HepG2 (cell line): ENCODE data around the gene COX14. TPM values are rescaled to one million over a fixed set of nuclear protein-coding genes. Genes with fewer than 3 reads are reported as not detected.

Source experiments
- CHCHD3 ChIP-seq: sonication (generic); formaldehyde crosslinking; IDR thresholded peaks from 2 replicates; pipeline ENCODE4 v1.8.0; 2022; ENCODE audit warnings: mild to moderate bottlenecking, missing genetic modification reagents, moderate library complexity
- EED ChIP-seq: sonication (generic); formaldehyde crosslinking; IDR thresholded peaks from 2 replicates; pipeline ENCODE4 v1.5.0; 2020; ENCODE audit warnings: mild to moderate bottlenecking, missing genetic modification reagents
- GZF1 ChIP-seq: sonication (generic); formaldehyde crosslinking; IDR thresholded peaks from 2 replicates; pipeline ENCODE4 v1.5.1; 2020; ENCODE audit warnings: mild to moderate bottlenecking, missing genetic modification reagents
- HINFP ChIP-seq: sonication (generic); formaldehyde crosslinking; IDR thresholded peaks from 2 replicates; pipeline ENCODE4 v1.4.0; 2020; ENCODE audit warnings: low read depth, mild to moderate bottlenecking, missing genetic modification reagents
- KLF12 ChIP-seq: sonication (generic); formaldehyde crosslinking; IDR thresholded peaks from 2 replicates; pipeline ENCODE4 v1.4.0; 2020; ENCODE audit warnings: missing genetic modification reagents, borderline replicate concordance
- MEIS2 ChIP-seq: sonication (generic); formaldehyde crosslinking; IDR thresholded peaks from 2 replicates; pipeline ENCODE4 v1.9.0; 2021; ENCODE audit warnings: mild to moderate bottlenecking, missing genetic modification reagents
- NFKBIZ ChIP-seq: IDR thresholded peaks from 2 replicates; pipeline ENCODE4 v1.6.1; 2018; ENCODE audit warnings: missing genetic modification reagents, missing compliant biosample characterization
- SCMH1 ChIP-seq: sonication (generic); formaldehyde crosslinking; IDR thresholded peaks from 2 replicates; pipeline ENCODE4 v1.9.0; 2021; ENCODE audit warnings: missing genetic modification reagents, mild to moderate bottlenecking, borderline replicate concordance
- SPEN ChIP-seq: sonication (generic); formaldehyde crosslinking; IDR thresholded peaks from 2 replicates; pipeline ENCODE4 v1.5.1; 2020; ENCODE audit warnings: low read depth, mild to moderate bottlenecking, missing genetic modification reagents
- WIZ ChIP-seq: sonication (generic); formaldehyde crosslinking; IDR thresholded peaks from 2 replicates; pipeline ENCODE4 v1.5.1; 2020; ENCODE audit warnings: mild to moderate bottlenecking, missing genetic modification reagents
- XBP1 ChIP-seq: sonication (generic); formaldehyde crosslinking; IDR thresholded peaks from 2 replicates; pipeline ENCODE4 v1.5.0; 2020; ENCODE audit warnings: missing genetic modification reagents
- ZBTB3 ChIP-seq: sonication (generic); formaldehyde crosslinking; IDR thresholded peaks from 2 replicates; pipeline ENCODE4 v1.4.0; 2020; ENCODE audit warnings: low read depth, mild to moderate bottlenecking, moderate library complexity, missing genetic modification reagents, borderline replicate concordance
- ZFP36L2 ChIP-seq: sonication (generic); formaldehyde crosslinking; IDR thresholded peaks from 2 replicates; pipeline ENCODE4 v1.4.0; 2020; ENCODE audit warnings: missing genetic modification reagents
- ZKSCAN5 ChIP-seq: sonication (generic); formaldehyde crosslinking; IDR thresholded peaks from 2 replicates; pipeline ENCODE4 v1.5.1; 2020; ENCODE audit warnings: mild to moderate bottlenecking, missing genetic modification reagents
- ZNF318 ChIP-seq: sonication (generic); formaldehyde crosslinking; IDR thresholded peaks from 2 replicates; pipeline ENCODE4 v1.4.0; 2020; ENCODE audit warnings: mild to moderate bottlenecking, missing genetic modification reagents
- polyA plus RNA-seq, 8 experiments: library from polyadenylated mRNA; depleted of rRNA in 3 of 8; stranded (reverse) in 7 of 8; unstranded in 1 of 8; fragments of >200 nt; fragmentation: Illumina TruSeq in 4 of 8; extraction: Trizol in 4 of 8; gene quantifications; 2 replicates each; pipeline versions ENCODE4 v1.2.1 to v1.2.3, GENCODE V29; 2011 to 2016; ENCODE audit warnings: low read depth in 4 of 8, missing spikeins in 1 of 8, mixed read lengths in 1 of 8; ENCODE audit not compliant: insufficient read depth in 1 of 8
- total RNA-seq, 5 experiments: library from RNA; depleted of rRNA; stranded (reverse); fragments of >200 nt; fragmentation: Illumina TruSeq; extraction: Trizol; gene quantifications; 2 replicates each; pipeline ENCODE4 v1.2.3, GENCODE V29; 2016; ENCODE audit warnings: low read depth in 1 of 5
- TF ChIP-seq, protein P1 (sequence below): sonication (generic); formaldehyde crosslinking; IDR thresholded peaks from 2 replicates; pipeline ENCODE4 v1.5.1; 2020; ENCODE audit warnings: missing genetic modification reagents, mild to moderate bottlenecking, borderline replicate concordance
- TF ChIP-seq, protein P2 (sequence below): sonication (generic); formaldehyde crosslinking; IDR thresholded peaks from 2 replicates; pipeline ENCODE4 v1.8.0; 2022; ENCODE audit warnings: missing genetic modification reagents, low read depth, mild to moderate bottlenecking, borderline replicate concordance

COX14 gene
- total and polyA plus RNA-seq, 2 of the 13 experiments (the other 11 are each of a cell fraction or from before 2014, with no cell fraction given): 53.0 to 71.6 TPM

DNA sequence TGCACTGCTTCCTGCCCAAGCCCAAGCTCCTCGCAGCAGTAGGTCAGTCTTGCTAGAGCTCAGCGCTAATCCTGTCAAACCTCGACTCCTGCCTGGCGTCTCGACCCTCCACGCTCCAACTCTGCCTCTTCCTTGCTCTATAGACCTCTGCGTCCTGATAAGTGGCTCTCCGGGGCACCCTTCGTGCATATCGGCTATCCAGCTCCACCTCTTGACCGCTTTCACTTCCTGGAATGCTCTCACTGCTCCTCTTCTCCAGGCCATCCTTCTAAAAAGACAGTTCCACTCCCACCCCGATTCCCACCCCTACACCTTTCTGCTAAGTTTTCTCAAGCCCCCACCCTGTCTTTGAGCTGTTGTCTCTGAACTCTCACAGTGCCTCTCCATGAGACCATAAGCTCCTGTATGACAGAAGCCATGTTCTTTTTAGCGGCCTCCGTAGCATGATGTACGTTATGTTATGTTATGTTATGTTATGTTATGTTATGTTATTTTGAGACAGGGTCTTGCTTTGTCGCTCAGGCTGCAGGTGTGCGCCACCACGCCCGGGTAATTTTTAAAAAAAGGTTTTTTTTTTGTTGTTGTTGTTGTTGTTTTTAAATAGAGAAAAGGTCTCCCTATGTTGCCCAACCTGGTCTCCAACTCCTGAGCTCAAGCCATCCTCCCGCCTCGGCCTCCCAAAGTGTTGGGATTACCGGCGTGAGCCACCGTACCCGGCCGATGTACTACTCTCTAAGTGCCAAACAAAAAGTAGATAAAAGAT lies 601 bp downstream of the COX14 start (continued):
- peak; percentile 88; the same call in 1 of the 2 replicates for TF ChIP-seq ZNF318
- no peak for TF ChIP-seq SCMH1 (CRISPR knock-in tag)
- no peak for TF ChIP-seq ZFP36L2
- peak; percentile 58; the same call in 1 of the 2 replicates for TF ChIP-seq WIZ
- TF ChIP-seq HINFP (CRISPR knock-in tag): no peak; the same call in 1 of the 2 replicates
- no peak for TF ChIP-seq MEIS2 (CRISPR knock-in tag)
- 0 out of 2 replicates have a peak, but pooled peaks have one; percentile 64 for TF ChIP-seq XBP1
- no peak for TF ChIP-seq NFKBIZ (CRISPR knock-in tag)
- TF ChIP-seq KLF12 (CRISPR knock-in tag): no peak
- peak; percentile 7; the same call in 1 of the 2 replicates for TF ChIP-seq EED
- TF ChIP-seq GZF1 (CRISPR knock-in tag): no peak
- TF ChIP-seq CHCHD3 (CRISPR knock-in tag): 0 out of 2 replicates have a peak, but pooled peaks have one; percentile 0
- 0 out of 2 replicates have a peak, but pooled peaks have one; percentile 3 for TF ChIP-seq ZKSCAN5 (CRISPR knock-in tag)
- TF ChIP-seq, protein P1, sequence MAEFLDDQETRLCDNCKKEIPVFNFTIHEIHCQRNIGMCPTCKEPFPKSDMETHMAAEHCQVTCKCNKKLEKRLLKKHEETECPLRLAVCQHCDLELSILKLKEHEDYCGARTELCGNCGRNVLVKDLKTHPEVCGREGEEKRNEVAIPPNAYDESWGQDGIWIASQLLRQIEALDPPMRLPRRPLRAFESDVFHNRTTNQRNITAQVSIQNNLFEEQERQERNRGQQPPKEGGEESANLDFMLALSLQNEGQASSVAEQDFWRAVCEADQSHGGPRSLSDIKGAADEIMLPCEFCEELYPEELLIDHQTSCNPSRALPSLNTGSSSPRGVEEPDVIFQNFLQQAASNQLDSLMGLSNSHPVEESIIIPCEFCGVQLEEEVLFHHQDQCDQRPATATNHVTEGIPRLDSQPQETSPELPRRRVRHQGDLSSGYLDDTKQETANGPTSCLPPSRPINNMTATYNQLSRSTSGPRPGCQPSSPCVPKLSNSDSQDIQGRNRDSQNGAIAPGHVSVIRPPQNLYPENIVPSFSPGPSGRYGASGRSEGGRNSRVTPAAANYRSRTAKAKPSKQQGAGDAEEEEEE (CRISPR knock-in tag): no peak
- 0 out of 2 replicates have a peak, but pooled peaks have one; percentile 1 for TF ChIP-seq SPEN
- no peak for TF ChIP-seq ZBTB3 (CRISPR knock-in tag)
- TF ChIP-seq, protein P2, sequence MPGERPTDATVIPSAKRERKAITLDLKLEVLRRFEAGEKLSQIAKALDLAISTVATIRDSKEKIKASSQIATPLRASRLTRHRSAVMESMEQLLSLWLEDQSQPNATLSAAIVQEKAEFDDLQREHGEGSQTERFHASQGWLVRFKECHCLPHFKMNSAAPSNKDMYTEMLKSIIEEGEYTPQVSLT (CRISPR knock-in tag): no peak
